Right atrium auricular region (tissue), 2 donors: Measurements from ENCODE around the gene IL12RB2. TPM values are rescaled to one million over a fixed set of nuclear protein-coding genes. Genes with fewer than 3 reads are reported as not detected.
A peak's percentile ranks its signal among the peaks of the same experiment; 100 is the strongest.

ENCODE experiments used
- DNase-seq: peaks from one replicate; pipeline ENCODE4 v3.0.0-alpha.2; 2019; ENCODE audit warnings: low spot score
- H3K27ac ChIP-seq, 2 donors: fragments of 200-600 bp; sonication (generic); 1 replicate in 1 of 2; 2 replicates in 1 of 2; pipeline ENCODE4 v1.5.1; 2016 to 2019
- H3K27me3 ChIP-seq, 2 donors: fragments of 200-600 bp; sonication (generic); one replicate each; pipeline versions ENCODE4 v1.5.1 to v1.6.0; 2017 to 2019
- H3K36me3 ChIP-seq: fragments of 200-600 bp; sonication (generic); one replicate; pipeline ENCODE4 v1.5.1; 2016
- H3K4me1 ChIP-seq, 2 donors: fragments of 200-600 bp; sonication (generic); one replicate each; pipeline versions ENCODE4 v1.5.1 to v1.6.0; 2017 to 2019
- H3K4me3 ChIP-seq, 2 donors: fragments of 200-600 bp; sonication (generic); 1 replicate in 1 of 2; 2 replicates in 1 of 2; pipeline ENCODE4 v1.5.1; 2017 to 2019; ENCODE audit warnings: mild to moderate bottlenecking in 1 of 2, moderate library complexity in 1 of 2
- H3K9me3 ChIP-seq, 2 donors: fragments of 200-600 bp; sonication (generic); one replicate each; pipeline ENCODE4 v1.5.1; 2019
- CTCF ChIP-seq, 2 donors: fragments of 200-600 bp; sonication (generic); IDR thresholded peaks; one replicate each; pipeline ENCODE4 v1.5.1; 2019; ENCODE audit warnings: antibody characterized with exemption in 2 of 2
- total RNA-seq, 2 donors: library from RNA; depleted of rRNA; stranded (reverse); fragments of >200 nt; gene quantifications; one replicate each; pipeline ENCODE4 v1.1.0, GENCODE V29; 2016

Gene IL12RB2
- total RNA-seq, 2 donors from 2014 or later, result 0.43 to 0.44 TPM

GRCh38 chr1:67345556-67345955 lies 37.9 kb downstream of the IL12RB2 start:
- Histone ChIP-seq H3K9me3 (no peaks in the 10 kb centered on the region), H3K36me3 (no peaks in the 10 kb centered on the region), H3K4me3 (no peak overlapping the region), H3K27me3 (no peaks in the 10 kb centered on the region), H3K27ac (no peak overlapping the region), H3K4me1 (no peaks in the 10 kb centered on the region)
- TF ChIP-seq CTCF (IDR thresholded peaks at IDR 0.05), result no peak
- no peak for DNase-seq

GRCh38 chr1:67346982-67347381 lies 39.3 kb downstream of the IL12RB2 start:
- no peak overlapping the region for H3K4me3 ChIP-seq
- no peaks in the 10 kb centered on the region for H3K9me3 ChIP-seq
- H3K4me1 ChIP-seq, result no peaks in the 10 kb centered on the region
- no peaks in the 10 kb centered on the region for H3K27me3 ChIP-seq
- H3K36me3 ChIP-seq, result no peaks in the 10 kb centered on the region
- no peak overlapping the region for H3K27ac ChIP-seq
- DNase-seq, result no peak
- no peak for TF ChIP-seq CTCF (IDR thresholded peaks at IDR 0.05)

- no peaks in the 10 kb centered on the region for H3K4me1 ChIP-seq
- peak; percentile 42 to 79 for TF ChIP-seq CTCF (IDR thresholded peaks at IDR 0.05)
- H3K27ac ChIP-seq, result no peak overlapping the region
- H3K27me3 ChIP-seq, result no peaks in the 10 kb centered on the region
- H3K4me3 ChIP-seq, result no peak overlapping the region
- no peaks in the 10 kb centered on the region for H3K9me3 ChIP-seq
- DNase-seq, result no peak
- no peaks in the 10 kb centered on the region for H3K36me3 ChIP-seq
Observed at GRCh38 chr1:67347688-67348472, 40.2 kb downstream of the IL12RB2 start.

DNA sequence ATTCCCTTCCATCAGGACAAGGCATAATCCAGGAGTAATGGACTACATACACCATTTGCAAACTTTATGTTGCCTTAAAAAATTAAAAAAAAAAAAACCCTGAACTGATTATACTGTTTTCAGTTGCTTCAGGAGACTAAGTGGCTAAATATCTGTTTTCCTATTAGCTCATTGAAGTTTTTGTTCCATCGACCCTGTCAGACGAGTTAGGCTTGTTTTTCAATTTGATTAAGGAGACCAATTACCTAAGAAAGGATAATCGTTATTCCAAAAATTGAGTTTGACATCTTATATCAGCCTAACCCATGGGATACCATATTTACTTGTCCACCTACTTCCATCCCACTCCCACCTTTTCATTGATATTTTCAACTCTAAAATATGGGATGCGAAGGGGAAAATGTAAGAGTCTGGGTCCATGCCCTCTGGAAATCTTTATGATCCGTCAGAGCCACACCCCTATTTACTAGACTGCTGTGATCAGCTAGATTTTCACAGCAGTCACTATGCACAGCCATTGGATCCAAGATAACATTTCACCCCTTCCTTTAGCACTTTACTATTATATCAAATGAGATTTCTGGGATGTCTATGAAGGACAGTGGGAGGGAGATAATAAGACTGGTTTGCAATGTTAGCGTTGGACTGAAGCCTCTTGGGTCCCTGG lies 41.0 kb downstream of the IL12RB2 start:
- no peak for DNase-seq
- Histone ChIP-seq H3K27ac (no peak overlapping the region), H3K36me3 (no peaks in the 10 kb centered on the region), H3K27me3 (no peaks in the 10 kb centered on the region), H3K4me1 (no peaks in the 10 kb centered on the region), H3K4me3 (no peak overlapping the region), H3K9me3 (no peaks in the 10 kb centered on the region)
- no peak for TF ChIP-seq CTCF (IDR thresholded peaks at IDR 0.05)

- no peak for DNase-seq
- H3K27ac ChIP-seq, result no peak overlapping the region
- no peak for TF ChIP-seq CTCF (IDR thresholded peaks at IDR 0.05)
- no peaks in the 10 kb centered on the region for H3K27me3 ChIP-seq
- no peaks in the 10 kb centered on the region for H3K4me1 ChIP-seq
- no peaks in the 10 kb centered on the region for H3K36me3 ChIP-seq
- no peak overlapping the region for H3K4me3 ChIP-seq
- no peaks in the 10 kb centered on the region for H3K9me3 ChIP-seq
Observed at GRCh38 chr1:67350783-67351182, 43.1 kb downstream of the IL12RB2 start.
